SK-MEL-5 (cell line): ENCODE measurements around the gene SLC23A2. TPM values are rescaled to one million over a fixed set of nuclear protein-coding genes. Genes with fewer than 3 reads are reported as not detected.

ENCODE experiments used
- DNase-seq: peaks from one replicate; pipeline ENCODE4 v3.0.0-alpha.2; 2016; ENCODE audit warnings: low read depth, low spot score
- in situ Hi-C: cut with HindIII; loops from 2 replicates; pipeline ENCODE4 v1.10.0; 2016; ENCODE audit warnings: low sequenced_read_pairs, high pct_unique_total_duplicates, low pct_unique_long_range_greater_than_20kb
- total RNA-seq: library from RNA; depleted of rRNA; stranded (reverse); fragments of >200 nt; shearing (Covaris generic); gene quantifications from 2 replicates; pipeline ENCODE4 v1.2.3, GENCODE V29; 2014

Gene SLC23A2
- total RNA-seq, 1 experiment from 2014 or later, result 117 TPM

DNA sequence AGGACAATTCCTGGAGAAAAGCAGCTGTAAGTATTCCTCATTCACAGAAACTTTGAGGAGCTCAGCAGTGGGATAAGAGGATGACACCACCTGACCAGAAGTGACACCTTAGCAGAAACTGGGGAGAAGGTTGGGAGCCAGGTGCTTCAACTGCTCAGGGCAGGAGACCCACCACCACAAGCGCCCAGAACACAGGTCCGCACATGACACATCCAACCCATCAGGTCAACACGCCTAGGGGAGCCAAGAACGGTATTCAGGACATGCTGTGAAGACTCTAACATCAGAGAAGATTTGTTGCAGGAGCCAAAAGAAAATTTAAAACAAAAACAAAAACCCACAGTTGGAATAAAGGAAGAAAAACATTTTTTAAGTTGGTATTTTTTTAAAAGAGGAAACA, 50.5 kb downstream of the SLC23A2 start:
- in situ Hi-C loops, result no loop called here
- DNase-seq, result no peak

DNA sequence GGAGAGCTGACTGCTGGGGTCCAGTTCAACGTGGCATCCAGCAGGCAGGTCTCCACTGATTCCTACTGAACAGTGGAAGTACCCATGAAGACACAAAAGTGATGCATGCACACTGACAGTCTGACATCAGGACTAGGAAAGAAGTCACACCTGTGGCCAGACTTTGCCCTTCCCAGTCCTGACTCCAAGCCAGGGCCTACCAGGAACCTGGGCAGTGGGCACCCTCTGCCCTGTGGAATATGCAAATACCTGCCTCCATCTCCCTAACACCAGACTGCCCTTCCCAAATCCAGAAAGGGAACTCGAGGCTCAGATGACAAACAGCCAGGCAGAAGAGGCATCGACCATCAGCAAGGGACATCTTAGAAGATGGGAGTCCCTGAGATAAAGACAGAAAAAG, 50.9 kb downstream of the SLC23A2 start:
- in situ Hi-C loops, result no loop called here
- DNase-seq, result no peak

DNA sequence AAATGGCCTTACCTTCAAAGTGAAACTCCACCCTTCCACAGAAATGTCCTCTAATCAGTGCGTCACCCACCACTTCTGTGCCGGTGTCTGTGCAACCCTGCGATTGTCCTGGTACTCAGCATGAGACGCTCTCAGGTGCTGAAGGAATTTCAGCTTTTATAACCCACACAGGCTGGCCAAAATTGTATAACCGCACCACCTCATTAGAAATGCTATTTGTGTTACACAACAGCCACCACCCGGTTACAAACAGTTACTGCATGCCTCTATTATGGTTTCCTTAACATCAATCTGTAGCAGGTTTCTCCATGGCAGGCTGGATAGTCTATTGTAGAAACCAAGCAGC, 51.5 kb downstream of the SLC23A2 start:
- DNase-seq, result peak; percentile 49
- in situ Hi-C loops, result no loop called here

- DNase-seq, result no peak
- in situ Hi-C loops, result no loop called here
Measured at GRCh38 chr20:4947817-4948559, 53.3 kb downstream of the SLC23A2 start.

DNA sequence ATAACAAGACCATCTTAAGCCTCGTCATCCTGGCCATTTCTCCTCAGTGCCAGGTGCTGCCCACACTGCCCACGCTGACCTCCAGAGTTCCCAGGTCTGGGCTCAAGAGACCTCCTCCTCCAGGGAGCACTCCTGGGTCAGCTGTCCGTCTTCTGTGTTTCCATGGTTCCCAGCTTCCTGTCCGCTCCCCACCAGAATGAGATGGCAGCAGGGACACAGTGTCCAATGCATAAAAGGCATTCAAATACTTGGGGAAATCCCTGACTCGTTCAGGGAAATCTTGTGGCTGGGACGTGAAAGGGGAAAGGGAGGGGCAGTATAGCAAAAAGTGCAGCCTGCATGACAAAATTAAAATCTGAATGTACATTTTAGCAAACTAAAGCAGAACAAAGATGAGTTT, 54.3 kb downstream of the SLC23A2 start:
- in situ Hi-C loops, result no loop called here
- DNase-seq, result no peak

GRCh38 chr20:4946585-4946984, 54.7 kb downstream of the SLC23A2 start:
- in situ Hi-C loops, result no loop called here
- no peak for DNase-seq

GRCh38 chr20:4944518-4945313, 56.6 kb downstream of the SLC23A2 start:
- DNase-seq, result no peak
- in situ Hi-C loops, result no loop called here

DNA sequence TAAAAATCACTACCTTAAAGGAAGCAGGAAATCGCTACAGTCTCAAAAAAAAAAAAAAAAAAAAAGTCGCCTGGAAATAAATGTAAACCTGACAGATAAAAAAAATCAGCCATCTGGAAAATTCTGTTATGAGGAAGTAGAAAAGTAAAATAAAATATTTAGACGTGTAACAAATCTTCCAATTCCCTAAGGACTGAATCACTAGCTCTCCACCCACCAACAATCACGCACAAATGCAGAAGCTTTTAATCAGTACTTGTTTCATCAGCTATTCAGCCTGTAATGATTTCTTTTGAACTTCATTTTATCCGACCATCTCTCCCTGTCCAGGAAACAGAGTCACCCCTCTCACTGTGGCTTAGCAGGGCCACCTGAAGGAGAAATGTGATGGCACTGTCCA, 59.0 kb downstream of the SLC23A2 start:
- DNase-seq, result no peak
- in situ Hi-C loops, result no loop called here

DNA sequence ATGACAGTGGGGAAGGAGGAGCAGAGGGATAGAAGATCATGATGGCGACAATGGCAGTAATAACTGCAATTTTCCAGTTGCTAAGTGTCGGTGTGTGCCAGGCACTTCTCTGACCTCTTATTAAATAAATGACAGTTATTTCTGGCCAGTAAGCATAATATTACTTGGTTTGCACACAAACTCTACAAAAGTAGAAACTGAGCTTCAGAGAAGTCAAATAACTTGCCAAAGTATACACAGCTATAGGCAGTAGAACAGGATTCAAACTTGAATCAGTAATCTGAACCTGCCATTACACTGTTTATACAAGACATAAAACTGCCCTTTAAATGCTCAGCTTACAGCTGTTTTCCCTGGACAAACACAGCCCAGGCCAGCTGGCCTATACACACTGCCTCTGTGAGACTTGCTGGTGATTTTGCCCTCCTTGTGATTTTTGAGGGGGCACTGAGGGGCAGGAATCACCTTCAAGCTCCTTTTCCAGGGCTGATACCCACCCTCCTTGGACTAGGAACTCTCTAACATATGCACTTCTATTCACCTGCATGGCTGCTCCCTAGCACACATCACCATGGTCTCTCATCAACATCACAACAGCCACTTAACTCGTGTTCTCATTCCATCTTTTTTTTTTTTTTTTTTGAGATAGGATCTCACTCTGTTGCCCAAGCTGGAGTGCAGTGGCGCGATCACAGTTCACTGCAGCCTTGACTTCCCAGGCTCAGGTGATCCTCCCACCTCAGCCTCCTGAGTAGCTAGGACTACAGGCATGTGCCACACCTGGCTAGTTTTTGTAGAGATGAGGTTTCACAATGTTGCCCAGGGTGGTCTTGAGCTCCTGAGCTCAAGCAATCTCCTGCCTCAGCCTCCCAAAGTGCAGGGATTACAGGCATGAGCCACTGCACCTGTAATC, 63.6 kb downstream of the SLC23A2 start:
- no peak for DNase-seq
- in situ Hi-C loops, result no loop called here

DNA sequence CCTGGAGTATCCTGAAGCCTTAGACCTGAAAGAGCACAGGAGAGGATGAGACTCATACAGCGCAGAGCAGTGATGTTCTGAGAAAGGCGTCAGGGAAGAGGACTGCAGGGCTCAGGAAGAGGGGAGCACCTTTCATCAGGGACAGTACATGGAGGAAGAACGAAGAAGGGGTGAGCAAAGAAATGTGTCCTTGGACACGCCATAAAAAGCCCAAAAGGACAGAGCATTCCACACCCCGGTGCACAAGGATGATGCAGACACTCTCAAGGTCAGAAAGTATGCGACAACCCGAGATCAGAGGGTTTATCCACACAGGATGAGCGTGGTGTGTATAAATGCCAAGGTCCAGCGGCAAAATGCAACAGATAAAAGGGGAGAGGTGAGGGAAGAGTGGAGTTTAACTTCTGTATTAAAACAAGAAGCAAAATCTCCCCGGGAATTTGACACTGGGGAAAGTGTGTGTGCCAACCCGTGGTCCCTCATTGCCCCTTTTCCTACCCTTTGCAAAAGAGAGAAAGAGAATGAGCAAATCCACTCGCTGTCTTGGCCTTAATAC, 64.4 kb downstream of the SLC23A2 start:
- in situ Hi-C loops, result no loop called here

GRCh38 chr20:4936392-4936850, 64.9 kb downstream of the SLC23A2 start:
- DNase-seq, result no peak
- in situ Hi-C loops, result no loop called here

More for the DNA sequence above, 64.4 kb downstream of the SLC23A2 start:
- no peak for DNase-seq

- in situ Hi-C loops, result no loop called here
- DNase-seq, result no peak
Measured at GRCh38 chr20:4932061-4932460, 69.2 kb downstream of the SLC23A2 start.

DNA sequence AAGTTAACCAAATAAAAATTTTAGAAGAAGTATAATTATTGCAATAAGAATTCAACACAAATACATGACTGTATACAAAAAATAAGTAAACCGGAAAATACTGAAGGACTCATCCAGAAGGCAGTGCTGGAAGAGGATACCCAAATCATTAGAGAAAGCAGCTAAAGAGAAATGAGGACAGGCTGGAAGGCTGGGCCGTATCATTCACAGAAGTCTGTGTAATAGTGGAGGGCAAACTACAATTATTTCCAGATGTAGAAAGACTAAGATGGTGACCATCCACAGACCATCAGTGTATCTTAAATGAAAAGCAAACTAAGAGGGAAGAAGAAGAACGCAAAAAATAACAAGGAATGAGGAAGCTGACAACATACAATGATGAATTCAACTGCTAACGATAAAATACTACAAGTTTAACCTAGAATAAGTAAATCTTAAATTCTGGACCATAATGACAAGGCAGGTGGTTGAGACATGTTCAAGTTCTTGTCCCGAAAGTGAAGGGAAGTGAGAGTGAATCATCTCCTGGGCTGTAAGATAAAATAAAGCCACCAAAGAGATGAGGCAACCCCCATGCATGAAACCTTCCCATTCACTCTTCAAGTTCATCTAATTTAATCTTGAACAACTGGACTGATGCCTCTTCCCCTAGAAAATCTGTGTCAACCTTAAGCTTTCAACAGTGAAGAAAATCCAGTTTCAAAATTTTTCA, 71.5 kb downstream of the SLC23A2 start:
- DNase-seq, result no peak
- in situ Hi-C loops, result no loop called here

- DNase-seq, result no peak
- in situ Hi-C loops, result no loop called here
Measured at GRCh38 chr20:4926531-4927156, 74.7 kb downstream of the SLC23A2 start.

DNA sequence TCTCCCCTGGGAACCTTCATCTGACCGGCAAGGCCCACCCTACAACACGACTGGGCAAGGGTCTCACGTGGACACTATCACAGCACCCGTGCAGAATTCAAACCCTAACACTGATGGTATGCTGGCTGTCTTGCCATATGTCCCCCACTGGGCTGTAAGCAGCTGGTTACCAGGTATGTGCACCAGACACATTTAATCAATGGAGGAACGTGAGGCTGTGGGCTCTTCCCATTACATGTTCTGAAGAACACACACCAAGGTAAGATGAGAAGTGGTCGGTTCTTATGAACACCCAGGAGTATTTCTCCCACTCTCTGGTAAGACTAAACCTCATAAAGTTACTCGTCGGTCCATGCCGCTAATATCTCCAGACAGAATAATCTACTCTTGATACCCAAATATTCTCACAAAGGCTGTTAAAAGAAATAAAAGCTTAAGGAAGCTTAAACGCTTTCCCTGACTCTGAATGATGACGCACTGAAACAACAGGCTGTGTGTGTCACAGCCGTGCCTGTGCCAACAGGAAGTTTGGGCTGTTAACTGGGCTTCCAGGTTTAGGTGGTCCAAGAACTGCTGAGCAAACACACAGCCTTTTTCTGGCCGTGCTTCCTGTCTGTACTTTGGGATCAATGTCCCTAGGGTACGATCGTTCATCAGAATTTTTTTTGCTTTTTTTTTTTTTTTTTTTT, 75.3 kb downstream of the SLC23A2 start:
- no peak for DNase-seq
- in situ Hi-C loops, result no loop called here

DNA sequence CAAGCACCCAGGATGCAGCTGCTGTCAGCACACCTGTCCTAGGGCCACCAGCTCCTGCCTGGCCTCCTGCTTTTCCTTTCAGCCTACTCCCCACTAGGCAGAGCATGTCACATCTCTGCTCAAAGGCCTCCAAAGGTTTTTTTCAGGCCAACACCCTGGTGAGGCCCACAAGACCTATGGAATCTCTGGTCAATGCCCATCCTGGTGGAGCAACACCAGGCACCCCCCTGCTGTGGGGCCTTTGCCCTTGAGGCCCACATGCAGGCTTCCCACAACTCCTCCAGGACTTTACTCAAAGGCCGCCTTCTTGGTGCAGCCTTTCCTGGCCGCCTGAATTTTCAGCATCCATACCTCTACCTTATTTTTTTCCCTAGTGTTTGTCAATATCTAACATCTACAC, 76.9 kb downstream of the SLC23A2 start:
- DNase-seq, result no peak
- in situ Hi-C loops, result no loop called here
